ENCODE results near the gene SMIM14.
"Not testable (repeated sequence)": the region's sequence is repeated elsewhere in the genome, so short reads cannot be mapped to it uniquely, and the experiment has no call there.

The SMIM14 gene

DNA sequence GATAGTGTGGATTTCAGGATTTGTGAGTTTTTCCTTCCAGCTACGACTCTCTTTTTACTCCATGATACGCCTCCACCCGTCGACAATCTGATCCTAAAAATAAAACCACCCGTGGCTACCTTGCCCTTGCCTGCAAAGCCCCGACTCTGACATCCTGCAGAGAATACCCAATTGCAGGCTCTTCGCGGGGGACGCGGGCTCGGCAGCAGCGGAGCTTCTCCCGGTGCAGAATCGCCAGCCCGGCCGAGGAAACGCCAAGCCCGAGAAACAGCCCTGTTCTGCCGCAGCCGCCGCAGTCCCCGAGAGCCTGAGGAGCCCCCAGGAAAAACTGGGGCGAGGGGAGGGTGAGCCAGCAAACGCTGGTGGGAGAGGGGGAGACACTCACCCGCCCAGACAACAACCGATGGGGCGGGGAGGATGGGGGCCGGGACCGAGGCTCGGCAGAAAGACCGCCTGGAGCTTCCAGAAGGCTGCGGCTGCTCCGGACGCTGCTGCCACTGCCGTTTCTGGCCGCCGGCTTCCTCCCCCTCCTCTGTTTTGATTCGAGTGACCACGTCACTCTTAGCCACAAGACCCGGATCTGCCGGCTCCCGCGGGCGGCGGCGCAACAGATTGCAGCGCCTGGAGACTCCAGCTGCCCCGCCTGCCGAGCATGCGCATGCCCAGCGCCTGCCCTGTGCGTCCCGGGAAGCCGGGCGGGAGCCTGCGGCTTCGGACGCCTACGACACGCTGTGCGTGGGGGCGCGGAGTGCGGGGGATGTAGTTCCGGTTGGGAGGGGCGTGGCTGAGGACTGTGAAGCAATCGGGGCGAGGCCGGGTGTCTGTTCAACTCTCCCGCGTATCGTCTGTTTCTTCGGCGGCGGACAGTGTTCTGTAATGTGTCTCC lies at the start of gene SMIM14:
Gene SMIM14, minus strand, starts transcription at position 512 of the 886 bp plus-strand sequence. CDS start 33,720 bp downstream, outside the sequence.
- DNase-seq (ENCODE audit: insufficient read length, low spot score) (peak; percentile 76), FAIRE-seq (no peak)
- TF ChIP-seq POLR2A (IDR thresholded peaks at IDR 0.05; ENCODE audit: low read depth, low read length): peak; percentile 63; the same call in 1 of the 2 replicates

- DNase-seq (ENCODE audit: insufficient read length, low spot score) (no peak), FAIRE-seq (no peak)
- TF ChIP-seq POLR2A (IDR thresholded peaks at IDR 0.05; ENCODE audit: low read depth, low read length): no peak
These were observed 48.3 kb upstream of the SMIM14 start for GRCh38 chr4:39687014-39687413.

DNA sequence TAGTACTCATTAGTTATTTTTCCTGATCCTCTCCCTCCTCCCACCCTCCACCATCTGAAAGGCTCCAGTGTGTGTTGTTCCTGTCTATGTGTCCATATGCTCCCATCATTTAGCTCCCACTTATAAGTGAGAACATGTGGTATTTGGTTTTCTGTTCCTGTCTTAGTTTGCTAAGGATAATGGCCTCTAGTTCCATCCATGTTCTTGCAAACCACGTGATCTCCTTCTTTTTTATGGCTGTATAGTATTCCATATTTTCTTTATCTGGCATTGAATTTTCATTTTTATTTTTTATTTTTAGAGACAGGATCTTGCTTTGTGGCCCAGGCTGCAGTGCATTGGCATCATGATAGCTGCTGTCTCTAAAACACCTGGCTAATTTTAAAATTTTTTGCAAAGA lies 47.3 kb upstream of the SMIM14 start:
- DNase-seq (ENCODE audit: insufficient read length, low spot score) (no peak), FAIRE-seq (no peak)
- TF ChIP-seq POLR2A (IDR thresholded peaks at IDR 0.05; ENCODE audit: low read depth, low read length): no peak

- FAIRE-seq: no peak
- no peak for TF ChIP-seq POLR2A (IDR thresholded peaks at IDR 0.05; ENCODE audit: low read depth, low read length)
- no peak for DNase-seq (ENCODE audit: insufficient read length, low spot score)
These were observed 43.5 kb upstream of the SMIM14 start for GRCh38 chr4:39682138-39682537.

- DNase-seq (ENCODE audit: insufficient read length, low spot score): not testable (repeated sequence)
These were observed 42.3 kb upstream of the SMIM14 start for GRCh38 chr4:39681003-39681402.

GRCh38 chr4:39675681-39676080 lies 37.0 kb upstream of the SMIM14 start:
- not testable (repeated sequence) for FAIRE-seq; DNase-seq (ENCODE audit: insufficient read length, low spot score)

More at GRCh38 chr4:39681003-39681402, 42.3 kb upstream of the SMIM14 start:
- not testable (repeated sequence) for FAIRE-seq

DNA sequence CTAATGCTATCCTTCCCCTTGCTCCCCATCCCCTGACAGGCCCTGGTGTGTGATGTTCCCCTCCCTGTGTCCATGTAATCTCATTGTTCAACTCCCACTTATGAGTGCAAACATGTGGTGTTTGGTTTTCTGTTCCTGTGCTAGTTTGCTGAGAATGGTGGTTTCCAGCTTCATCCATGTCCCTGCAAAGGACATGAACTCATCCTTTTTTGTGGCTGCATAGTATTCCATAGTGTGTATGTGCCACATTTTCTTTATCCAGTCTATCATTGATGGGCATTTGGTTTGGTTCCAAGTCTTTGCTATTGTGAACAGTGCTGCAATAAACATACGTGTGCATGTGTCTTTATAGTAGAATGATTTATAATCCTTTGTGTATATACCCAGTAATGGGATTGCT lies 31.6 kb upstream of the SMIM14 start:
- FAIRE-seq; DNase-seq (ENCODE audit: insufficient read length, low spot score): not testable (repeated sequence)

DNA sequence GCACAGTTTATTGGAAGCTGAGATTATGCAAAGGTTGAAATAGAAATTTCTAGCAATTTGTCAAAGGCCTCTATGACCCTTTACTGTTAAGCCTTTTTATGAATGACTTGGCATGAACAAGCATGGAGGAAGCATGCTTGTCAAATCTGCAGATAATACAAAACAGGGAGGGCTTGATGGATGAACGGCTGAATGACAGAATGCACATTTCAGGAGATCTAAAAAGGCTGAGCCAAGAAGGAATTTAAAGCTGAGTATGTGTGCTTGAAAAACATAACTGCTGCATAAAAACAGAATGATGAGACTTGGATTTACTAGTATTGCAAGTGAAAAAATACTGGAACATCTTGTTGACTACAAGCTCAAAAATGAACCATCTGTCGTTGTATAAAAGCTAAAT lies 30.2 kb upstream of the SMIM14 start:
- no peak for DNase-seq (ENCODE audit: insufficient read length, low spot score)
- no peak for FAIRE-seq
- TF ChIP-seq POLR2A (IDR thresholded peaks at IDR 0.05; ENCODE audit: low read depth, low read length): no peak

DNA sequence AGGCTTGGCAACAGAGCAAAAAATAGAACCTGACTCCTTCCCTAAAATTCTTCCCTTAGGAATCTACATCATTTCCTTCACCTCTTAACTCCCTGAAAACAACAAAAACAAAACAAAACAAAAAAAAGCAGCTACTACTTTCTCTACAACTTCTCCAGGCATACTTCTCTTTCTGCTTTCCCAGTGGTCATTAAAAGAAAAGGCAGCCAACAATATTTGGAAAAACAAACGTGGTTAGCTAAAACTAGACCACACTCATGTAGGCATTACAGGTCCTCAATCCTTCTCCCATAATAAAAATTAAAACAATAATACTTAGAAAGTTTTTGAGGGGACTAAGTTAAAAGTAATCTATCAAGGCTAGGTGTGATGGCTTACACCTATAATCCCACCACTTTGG lies 29.0 kb upstream of the SMIM14 start:
- TF ChIP-seq POLR2A (IDR thresholded peaks at IDR 0.05; ENCODE audit: low read depth, low read length): no peak
- no peak for FAIRE-seq
- DNase-seq (ENCODE audit: insufficient read length, low spot score): no peak

- FAIRE-seq (no peak), DNase-seq (ENCODE audit: insufficient read length, low spot score) (no peak)
- no peak for TF ChIP-seq POLR2A (IDR thresholded peaks at IDR 0.05; ENCODE audit: low read depth, low read length)
These were observed 26.4 kb upstream of the SMIM14 start for GRCh38 chr4:39664828-39665731.

- no peak for FAIRE-seq
These were observed 24.0 kb upstream of the SMIM14 start for GRCh38 chr4:39662683-39663082.

GRCh38 chr4:39660757-39661156 lies 22.1 kb upstream of the SMIM14 start:
- no peak for TF ChIP-seq POLR2A (IDR thresholded peaks at IDR 0.05; ENCODE audit: low read depth, low read length)

More at GRCh38 chr4:39662683-39663082, 24.0 kb upstream of the SMIM14 start:
- no peak for TF ChIP-seq POLR2A (IDR thresholded peaks at IDR 0.05; ENCODE audit: low read depth, low read length)
- DNase-seq (ENCODE audit: insufficient read length, low spot score): no peak

DNA sequence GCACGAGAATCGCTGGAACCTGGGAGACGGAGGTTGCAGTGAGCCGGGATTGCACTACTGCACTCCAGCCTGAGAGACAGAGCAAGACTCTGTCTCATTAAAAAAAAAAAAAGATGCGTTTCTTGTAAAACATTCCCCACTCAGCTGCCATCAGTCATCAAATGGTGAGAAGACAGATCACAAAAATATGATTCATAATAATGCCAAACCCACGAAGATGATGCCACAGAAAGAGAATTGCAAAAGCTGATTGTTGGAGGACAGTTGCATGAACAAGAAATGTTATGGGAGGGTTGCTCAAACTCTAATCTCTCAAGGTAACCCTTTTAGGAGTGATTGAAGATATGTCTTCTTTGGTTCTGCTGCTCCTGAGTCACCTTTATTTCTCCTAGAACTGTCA lies 21.4 kb upstream of the SMIM14 start:
- FAIRE-seq (no peak), DNase-seq (ENCODE audit: insufficient read length, low spot score) (no peak)
- no peak for TF ChIP-seq POLR2A (IDR thresholded peaks at IDR 0.05; ENCODE audit: low read depth, low read length)

More at GRCh38 chr4:39660757-39661156, 22.1 kb upstream of the SMIM14 start:
- no peak for FAIRE-seq
- DNase-seq (ENCODE audit: insufficient read length, low spot score): no peak

- FAIRE-seq (no peak), DNase-seq (ENCODE audit: insufficient read length, low spot score) (no peak)
These were observed 20.1 kb upstream of the SMIM14 start for GRCh38 chr4:39658756-39659155.

More at GRCh38 chr4:39658756-39659155, 20.1 kb upstream of the SMIM14 start:
- no peak for TF ChIP-seq POLR2A (IDR thresholded peaks at IDR 0.05; ENCODE audit: low read depth, low read length)
